OCI-M2 (cell line): ENCODE data around the gene GPRC5D.

Experiments
- DNase-seq: peaks from one replicate; lab custom pipeline; 2025; ENCODE audit not compliant: unreplicated experiment; lab: John Stamatoyannopoulos, UW

The GPRC5D gene

GRCh38 chr12:12938541-12938940, 13.4 kb downstream of the GPRC5D start:
- DNase-seq, result no peak

- no peak for DNase-seq
Measured at GRCh38 chr12:12936983-12937491, 14.9 kb downstream of the GPRC5D start.

DNA sequence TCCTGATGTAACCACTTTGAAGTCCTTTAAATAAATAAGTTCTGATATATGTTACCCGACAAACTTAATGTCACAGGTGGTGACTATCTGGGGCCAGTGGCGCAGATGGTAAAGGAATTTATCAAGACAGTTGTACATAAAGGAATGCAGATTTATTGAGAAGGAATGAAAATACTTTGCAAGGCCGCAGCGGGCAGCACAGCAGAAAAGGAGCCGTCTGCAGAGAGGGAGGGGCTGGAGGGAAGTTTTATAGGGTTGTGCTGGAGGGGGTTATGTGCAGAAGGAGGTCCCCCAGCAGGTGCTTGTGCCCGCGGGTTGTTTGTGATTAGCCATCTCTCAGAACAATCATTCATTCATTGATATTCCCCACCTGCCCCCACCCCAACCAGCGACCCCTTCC, 17.4 kb downstream of the GPRC5D start:
- DNase-seq, result no peak

DNA sequence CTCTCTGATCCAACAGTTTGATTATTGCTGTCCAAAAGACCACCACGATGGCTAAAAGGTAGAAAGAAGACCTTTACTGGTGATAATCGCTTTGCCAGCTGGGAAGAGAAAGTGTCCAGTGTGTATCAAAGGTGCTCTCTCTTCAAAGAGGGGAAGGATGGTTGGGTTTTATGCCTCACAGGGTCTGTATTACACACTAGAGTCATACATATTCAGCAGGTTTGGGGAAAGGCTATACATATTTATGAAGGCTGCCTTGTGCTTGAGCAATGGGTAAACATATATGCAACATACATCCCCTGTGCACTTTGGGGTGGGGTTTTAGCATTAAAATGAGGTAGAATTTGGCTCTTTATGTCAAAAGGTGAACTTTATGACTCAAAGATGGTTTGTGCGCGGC, 18.2 kb downstream of the GPRC5D start:
- no peak for DNase-seq

DNA sequence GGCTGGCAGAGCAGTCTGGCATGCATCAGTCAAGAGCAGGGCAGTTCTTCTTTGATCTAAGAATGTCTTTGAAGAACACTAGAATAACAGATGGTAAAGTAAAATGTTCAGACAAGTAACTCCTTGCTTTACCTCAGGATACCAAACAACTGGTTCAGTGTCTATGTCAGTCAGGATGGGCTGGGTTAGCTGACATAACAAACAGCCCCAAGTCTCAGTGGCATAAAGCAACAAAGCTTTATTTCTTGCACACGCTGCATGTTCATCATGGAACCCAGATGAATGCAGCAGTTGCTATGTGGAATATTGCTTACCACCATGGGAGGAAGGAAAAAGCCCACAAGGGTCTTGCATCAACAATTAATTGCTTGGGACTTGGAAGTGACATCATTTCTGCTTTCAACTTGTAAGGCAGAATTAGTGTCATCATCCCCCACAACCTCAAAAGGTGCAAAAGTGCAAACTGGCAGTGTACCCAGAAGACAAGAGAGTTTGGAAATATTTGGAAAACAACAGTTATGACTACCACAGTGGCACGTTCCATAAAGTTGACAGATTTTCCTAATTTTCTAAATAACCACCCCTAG, 21.2 kb downstream of the GPRC5D start:
- DNase-seq, result no peak

DNA sequence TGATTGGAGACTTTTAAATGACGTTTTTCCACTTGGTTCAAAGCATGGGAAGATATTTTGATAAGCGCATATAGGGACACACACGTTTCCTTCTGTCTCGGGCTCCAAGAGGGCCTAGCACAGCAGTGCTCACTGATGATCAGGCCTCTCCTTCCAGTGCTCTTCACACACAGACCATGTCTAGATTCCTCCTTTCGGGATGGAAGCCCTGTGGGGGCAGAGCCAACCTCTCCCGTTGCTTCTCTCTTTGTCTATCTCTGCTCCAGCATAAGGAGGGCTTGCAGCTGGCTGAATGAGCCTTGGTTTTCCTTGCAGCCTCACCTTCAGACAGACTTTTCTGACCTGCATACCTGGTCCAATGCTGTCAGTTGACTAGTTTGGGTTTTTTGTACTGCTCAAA, 22.3 kb downstream of the GPRC5D start:
- DNase-seq, result no peak

GRCh38 chr12:12927211-12928079, 24.5 kb downstream of the GPRC5D start:
- DNase-seq, result no peak

DNA sequence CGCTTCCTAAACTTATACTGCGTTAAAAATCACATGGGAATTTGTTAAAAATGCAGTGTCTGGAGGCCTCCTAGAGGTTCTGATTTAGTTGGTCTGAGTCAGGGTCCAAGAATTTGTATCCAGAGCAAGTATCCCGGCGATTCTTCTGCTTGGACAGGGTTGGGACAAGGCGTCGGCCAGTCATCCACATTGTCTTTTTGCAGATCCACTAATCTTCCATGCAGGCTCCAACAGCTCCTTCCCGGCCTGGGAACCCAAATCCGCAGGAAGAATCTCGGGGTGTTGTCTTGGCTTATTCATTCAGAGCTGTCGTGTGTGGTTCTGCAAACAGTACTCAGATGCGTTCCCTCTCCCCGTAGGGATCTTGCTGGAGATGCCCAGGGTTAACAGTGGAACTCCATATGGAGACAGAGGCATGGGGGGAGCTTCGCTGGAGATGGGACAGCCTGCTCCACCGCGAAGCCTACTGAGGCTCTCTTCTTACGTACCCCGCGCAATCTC, 25.3 kb downstream of the GPRC5D start:
- DNase-seq, result no peak

GRCh38 chr12:12925388-12925787, 26.6 kb downstream of the GPRC5D start:
- no peak for DNase-seq

- DNase-seq, result no peak
Measured at GRCh38 chr12:12924169-12924568, 27.8 kb downstream of the GPRC5D start.

DNA sequence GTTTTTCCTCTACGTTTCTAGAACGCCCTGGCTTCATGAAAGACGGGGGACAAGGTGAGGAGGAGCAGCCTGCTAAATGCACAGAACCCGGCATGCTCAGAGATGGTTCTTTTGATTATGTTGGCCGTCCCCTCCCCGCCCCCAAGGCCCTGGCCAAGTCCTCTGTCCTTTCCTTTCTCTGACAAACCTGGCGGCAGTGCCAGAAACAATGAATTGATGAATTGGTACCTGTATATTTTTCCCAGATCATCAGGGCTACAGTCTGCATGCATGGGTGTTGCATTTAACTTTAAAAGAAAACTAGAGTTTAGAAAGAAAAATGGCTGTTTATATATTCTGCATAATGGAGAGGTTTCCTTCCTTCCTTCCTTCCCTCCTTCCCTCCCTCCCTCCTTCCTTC, 29.0 kb downstream of the GPRC5D start:
- no peak for DNase-seq

GRCh38 chr12:12922191-12922616, 29.8 kb downstream of the GPRC5D start:
- no peak for DNase-seq

- no peak for DNase-seq
Measured at GRCh38 chr12:12919666-12920435, 32.1 kb downstream of the GPRC5D start.

GRCh38 chr12:12918781-12919389, 33.1 kb downstream of the GPRC5D start:
- no peak for DNase-seq

GRCh38 chr12:12917517-12917916, 34.5 kb downstream of the GPRC5D start:
- no peak for DNase-seq

DNA sequence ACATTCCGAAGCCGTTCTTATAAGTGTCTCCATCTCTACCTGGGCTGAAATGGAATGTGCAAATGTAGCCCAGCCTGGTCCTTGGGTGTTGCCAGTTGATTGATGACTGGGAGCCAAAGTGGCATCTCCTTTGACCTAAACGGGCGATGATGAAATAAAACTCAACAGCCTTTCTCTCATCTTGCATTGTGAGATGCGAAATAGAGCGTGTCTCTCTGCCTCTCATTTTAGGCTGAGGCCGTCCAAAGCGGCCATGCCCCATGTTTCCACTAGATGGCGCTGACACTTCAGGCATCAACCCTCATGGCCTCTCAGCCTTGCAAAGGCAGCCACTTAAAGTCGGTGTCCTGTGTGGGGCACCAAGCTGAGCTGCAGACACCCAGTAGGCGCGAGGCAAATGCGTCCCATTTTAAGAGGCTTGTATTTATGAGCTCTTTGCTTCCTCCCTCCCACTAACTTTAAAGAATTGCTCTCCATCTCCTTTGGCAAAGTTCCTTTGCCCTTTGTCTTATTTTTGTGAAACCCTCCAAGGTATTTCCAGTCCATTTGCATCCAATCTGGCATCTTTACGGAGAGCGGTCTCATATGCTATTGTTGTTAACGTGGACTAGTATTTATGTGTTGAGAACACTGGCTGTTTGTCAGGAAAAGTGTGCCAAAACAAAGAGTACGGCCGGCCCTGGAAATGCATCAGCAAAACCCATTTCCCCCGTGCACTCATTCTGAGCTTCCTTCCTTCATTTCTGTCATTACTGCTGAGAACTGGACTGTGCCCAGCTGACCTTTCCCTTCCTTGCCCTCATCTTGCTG, 35.6 kb downstream of the GPRC5D start:
- DNase-seq, result no peak

DNA sequence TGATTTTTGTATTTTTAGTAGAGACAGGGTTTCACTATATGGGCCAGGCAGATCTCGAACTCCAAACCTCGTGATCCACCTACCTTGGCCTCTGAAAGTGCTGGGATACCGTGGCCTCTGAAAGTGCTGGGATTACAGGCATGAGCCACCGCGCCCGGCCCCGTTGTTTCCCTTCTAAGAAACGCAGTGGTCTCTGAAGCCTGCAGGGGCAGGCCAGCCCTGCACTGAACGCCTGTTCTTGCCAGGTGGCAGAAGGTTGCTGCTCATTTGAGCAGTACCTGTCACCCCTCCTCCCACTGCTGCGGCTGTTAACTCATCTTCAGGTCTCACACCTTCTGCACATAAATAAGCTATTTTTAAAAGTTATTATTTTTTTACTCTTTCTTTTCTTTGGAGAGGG, 36.3 kb downstream of the GPRC5D start:
- DNase-seq, result no peak

DNA sequence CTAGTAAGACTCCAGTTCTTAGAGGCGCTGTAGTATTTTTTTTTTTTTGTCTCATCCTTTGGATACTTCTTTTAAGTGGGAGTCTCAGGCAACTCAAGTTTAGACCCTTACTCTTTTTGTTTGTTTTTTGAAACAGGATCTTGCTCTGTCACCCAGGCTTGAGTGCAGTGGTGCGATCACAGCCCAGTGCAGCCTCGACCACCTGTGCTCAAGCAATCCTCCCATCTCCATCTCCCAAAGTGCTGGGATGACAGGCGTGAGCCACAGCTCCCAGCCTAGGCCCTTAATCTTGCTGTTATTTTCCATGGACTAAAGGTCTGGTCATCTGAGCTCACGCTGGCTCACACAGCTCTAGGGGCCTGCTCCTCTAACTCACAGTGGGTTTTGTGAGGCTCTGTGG, 39.3 kb downstream of the GPRC5D start:
- no peak for DNase-seq

GRCh38 chr12:12909995-12910420, 42.0 kb downstream of the GPRC5D start:
- DNase-seq, result no peak
